RWPE2 (cell line): Measurements from ENCODE around the gene DRG1.

Source experiments
- ATAC-seq: fragments of 200-7000 bp; cut with Tn5 transposase; 3 replicates; pipeline ENCODE4 v1.9.1; 2021; ENCODE audit warnings: low read depth
- DNase-seq: peaks from one replicate; pipeline ENCODE4 v3.0.0-alpha.2; 2020; ENCODE audit warnings: low spot score
- H3K27ac ChIP-seq: fragments of 450-650 bp; 2 replicates; pipeline ENCODE4 v1.5.1; 2017; ENCODE audit warnings: mild to moderate bottlenecking; ENCODE audit not compliant: poor library complexity, severe bottlenecking
- H3K27me3 ChIP-seq: fragments of 250-450 bp; sonication (Bioruptor Pico); 2 replicates; pipeline ENCODE4 v1.5.1; 2021; ENCODE audit warnings: mild to moderate bottlenecking, moderate library complexity; ENCODE audit not compliant: insufficient read depth, poor library complexity, severe bottlenecking
- H3K36me3 ChIP-seq: fragments of 250-450 bp; sonication (Bioruptor Pico); 2 replicates; pipeline ENCODE4 v1.5.1; 2020; ENCODE audit warnings: low read depth, mild to moderate bottlenecking, moderate library complexity
- H3K4me1 ChIP-seq: fragments of 250-450 bp; sonication (Bioruptor Pico); 2 replicates; pipeline ENCODE4 v1.5.1; 2021; ENCODE audit warnings: mild to moderate bottlenecking, moderate library complexity; ENCODE audit not compliant: insufficient read depth, poor library complexity, severe bottlenecking
- H3K4me3 ChIP-seq: fragments of 250-450 bp; sonication (Bioruptor Pico); 2 replicates; pipeline ENCODE4 v1.5.1; 2021; ENCODE audit warnings: mild to moderate bottlenecking, moderate library complexity; ENCODE audit not compliant: severe bottlenecking
- H3K9me3 ChIP-seq: fragments of 250-450 bp; sonication (Bioruptor Pico); 2 replicates; pipeline ENCODE4 v1.5.1; 2021; ENCODE audit warnings: mild to moderate bottlenecking, moderate library complexity; ENCODE audit not compliant: severe bottlenecking
- TF ChIP-seq, protein P1 (sequence below): fragments of 450-650 bp; IDR thresholded peaks from one replicate; pipeline ENCODE4 v1.5.1; 2017; ENCODE audit warnings: mild to moderate bottlenecking, moderate library complexity; ENCODE audit not compliant: poor library complexity, severe bottlenecking

DRG1 gene

DNA sequence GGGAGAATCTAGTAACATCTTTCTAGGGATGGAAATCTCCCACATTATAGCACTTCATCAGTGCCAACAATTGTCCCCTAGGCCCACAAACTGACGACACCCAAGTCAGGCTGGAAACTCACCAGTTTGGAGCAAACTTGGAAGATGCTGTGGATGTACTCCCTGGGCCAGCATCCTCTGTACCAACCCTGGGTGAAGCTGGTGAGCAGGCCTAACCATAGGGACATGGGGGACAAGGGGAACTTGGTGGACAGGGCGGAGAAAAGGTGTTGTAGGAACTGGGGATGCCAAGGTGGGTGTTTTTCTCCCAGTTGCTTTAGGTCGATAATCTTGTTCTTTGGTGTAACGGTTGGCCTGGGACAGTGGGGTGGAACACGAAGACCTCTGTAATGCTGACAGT is 42.2 kb downstream of the DRG1 start:
- Histone ChIP-seq H3K27me3 (no peaks in the 10 kb centered on the region), H3K27ac (no peak overlapping the region), H3K36me3 (peaks cover 76% of the 10 kb centered on the region), H3K4me1 (no peaks in the 10 kb centered on the region), H3K9me3 (no peaks in the 10 kb centered on the region), H3K4me3 (no peak overlapping the region)
- DNase-seq (no peak), ATAC-seq (no peak)
- TF ChIP-seq, protein P1, sequence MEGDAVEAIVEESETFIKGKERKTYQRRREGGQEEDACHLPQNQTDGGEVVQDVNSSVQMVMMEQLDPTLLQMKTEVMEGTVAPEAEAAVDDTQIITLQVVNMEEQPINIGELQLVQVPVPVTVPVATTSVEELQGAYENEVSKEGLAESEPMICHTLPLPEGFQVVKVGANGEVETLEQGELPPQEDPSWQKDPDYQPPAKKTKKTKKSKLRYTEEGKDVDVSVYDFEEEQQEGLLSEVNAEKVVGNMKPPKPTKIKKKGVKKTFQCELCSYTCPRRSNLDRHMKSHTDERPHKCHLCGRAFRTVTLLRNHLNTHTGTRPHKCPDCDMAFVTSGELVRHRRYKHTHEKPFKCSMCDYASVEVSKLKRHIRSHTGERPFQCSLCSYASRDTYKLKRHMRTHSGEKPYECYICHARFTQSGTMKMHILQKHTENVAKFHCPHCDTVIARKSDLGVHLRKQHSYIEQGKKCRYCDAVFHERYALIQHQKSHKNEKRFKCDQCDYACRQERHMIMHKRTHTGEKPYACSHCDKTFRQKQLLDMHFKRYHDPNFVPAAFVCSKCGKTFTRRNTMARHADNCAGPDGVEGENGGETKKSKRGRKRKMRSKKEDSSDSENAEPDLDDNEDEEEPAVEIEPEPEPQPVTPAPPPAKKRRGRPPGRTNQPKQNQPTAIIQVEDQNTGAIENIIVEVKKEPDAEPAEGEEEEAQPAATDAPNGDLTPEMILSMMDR, result no peak

DNA sequence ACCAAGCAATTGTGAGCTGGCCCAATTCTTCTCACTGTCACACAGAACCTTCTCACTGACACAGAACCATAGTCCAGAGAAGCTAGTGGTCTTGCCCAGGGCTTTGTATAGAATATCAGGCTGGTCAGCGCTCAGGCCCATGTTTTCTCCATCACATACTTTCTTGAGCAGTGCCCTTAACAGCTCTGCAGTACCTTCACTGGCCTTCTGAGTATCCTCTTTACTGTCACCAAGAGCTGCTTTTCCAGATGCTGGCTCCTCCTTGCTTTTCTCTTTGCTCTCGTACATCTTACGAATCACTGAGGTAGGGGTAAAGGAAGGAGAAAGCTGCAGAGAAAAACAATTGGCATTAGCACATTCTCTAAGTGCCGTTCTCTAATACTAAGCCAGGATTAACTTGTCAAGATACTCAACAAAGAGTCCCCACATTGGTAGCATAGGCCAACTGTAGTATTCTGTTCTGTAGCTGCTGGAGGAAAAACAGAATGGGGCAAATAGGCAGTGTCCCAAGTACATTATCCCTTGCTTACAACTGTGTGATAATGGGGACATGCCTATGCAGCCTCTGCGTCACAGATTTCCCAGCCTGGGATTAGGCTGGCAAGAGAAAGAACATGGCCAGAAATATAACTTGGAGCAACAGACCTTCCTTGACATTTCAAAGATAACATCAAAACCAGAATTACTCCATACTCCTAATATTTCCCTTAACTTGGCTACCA is 43.5 kb downstream of the DRG1 start:
- ATAC-seq, result peak; percentile 21; the same call in 1 of the 3 replicates
- no peak for DNase-seq
- H3K27me3 ChIP-seq, result no peaks in the 10 kb centered on the region
- no peaks in the 10 kb centered on the region for H3K4me1 ChIP-seq
- no peaks in the 10 kb centered on the region for H3K9me3 ChIP-seq
- peaks cover 68% of the 10 kb centered on the region for H3K36me3 ChIP-seq
- H3K27ac ChIP-seq, result no peak overlapping the region
- H3K4me3 ChIP-seq, result no peak overlapping the region
- TF ChIP-seq, protein P1, result no peak

DNA sequence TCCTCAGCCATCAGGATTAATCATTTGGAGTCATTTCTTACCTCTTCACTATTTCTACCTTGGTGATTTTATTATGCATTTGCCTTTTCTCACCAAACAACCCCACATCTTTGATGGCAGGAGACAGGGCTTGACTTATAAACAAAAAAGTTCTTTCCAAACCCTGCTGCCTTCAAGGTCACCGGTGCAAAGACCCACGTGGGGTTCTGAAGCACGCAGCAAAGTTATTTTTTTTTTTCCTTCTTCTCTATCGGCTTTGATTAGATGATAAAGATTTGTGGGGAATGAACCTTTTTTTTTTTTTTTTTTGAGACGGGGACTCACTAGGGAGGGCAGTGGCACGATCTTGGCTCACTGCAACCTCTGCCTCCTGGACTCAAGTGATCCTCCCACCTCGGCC is 44.1 kb downstream of the DRG1 start:
- Histone ChIP-seq H3K36me3 (peaks cover 64% of the 10 kb centered on the region), H3K27me3 (no peaks in the 10 kb centered on the region)
- TF ChIP-seq, protein P1, result no peak

DNA sequence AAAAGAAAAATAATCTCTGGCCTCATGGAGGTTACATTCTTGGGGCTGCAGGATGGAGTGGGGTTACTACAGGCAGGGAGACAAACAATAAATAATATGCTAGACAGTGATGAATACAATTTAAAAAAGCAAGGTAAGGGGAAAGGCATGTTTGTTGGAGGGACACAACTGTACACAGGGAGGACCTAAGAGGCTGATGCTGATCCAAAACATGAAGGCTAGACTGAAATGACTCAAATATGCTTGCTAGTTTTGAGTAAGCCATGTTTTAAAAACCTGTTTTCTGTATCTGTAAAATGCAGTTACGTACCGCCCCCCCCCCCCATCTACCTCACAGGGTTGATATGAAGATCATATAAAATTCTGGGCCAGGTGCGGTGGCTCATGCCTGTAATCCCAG is 46.2 kb downstream of the DRG1 start:
- TF ChIP-seq, protein P1, result no peak
- Histone ChIP-seq H3K4me3 (no peak overlapping the region), H3K27me3 (no peaks in the 10 kb centered on the region), H3K9me3 (no peaks in the 10 kb centered on the region), H3K36me3 (peaks cover 47% of the 10 kb centered on the region), H3K27ac (no peak overlapping the region), H3K4me1 (no peaks in the 10 kb centered on the region)
- DNase-seq, result no peak
- ATAC-seq, result no peak

More for the DNA sequence above, 44.1 kb downstream of the DRG1 start:
- no peak for ATAC-seq
- Histone ChIP-seq H3K4me3 (no peak overlapping the region), H3K4me1 (no peaks in the 10 kb centered on the region), H3K27ac (no peak overlapping the region), H3K9me3 (no peaks in the 10 kb centered on the region)
- DNase-seq, result no peak

- H3K27ac ChIP-seq, result no peak overlapping the region
- DNase-seq (no peak), ATAC-seq (no peak)
- no peaks in the 10 kb centered on the region for H3K27me3 ChIP-seq
- no peaks in the 10 kb centered on the region for H3K4me1 ChIP-seq
- no peaks in the 10 kb centered on the region for H3K9me3 ChIP-seq
- TF ChIP-seq, protein P1, result no peak
- H3K4me3 ChIP-seq, result no peak overlapping the region
- peaks cover 43% of the 10 kb centered on the region for H3K36me3 ChIP-seq
These were observed 46.8 kb downstream of the DRG1 start for GRCh38 chr22:31446208-31446607.
